Left ventricle myocardium inferior (tissue), 1 donor: ENCODE results near the gene HRK. TPM values are rescaled to one million over a fixed set of nuclear protein-coding genes. Genes with fewer than 3 reads are reported as not detected.

Experiments used
- DNase-seq: peaks from one replicate; pipeline ENCODE4 v3.0.0-alpha.2; 2020
- H3K27ac ChIP-seq: fragments of 200-600 bp; replicated peaks from 2 replicates; pipeline ENCODE4 v1.8.0; 2021
- H3K27me3 ChIP-seq: fragments of 200-600 bp; 2 replicates; pipeline ENCODE4 v1.8.0; 2021; ENCODE audit warnings: low read depth
- H3K36me3 ChIP-seq: fragments of 200-600 bp; 2 replicates; pipeline ENCODE4 v1.8.0; 2021
- H3K4me1 ChIP-seq: fragments of 200-600 bp; 2 replicates; pipeline ENCODE4 v1.8.0; 2021
- H3K4me3 ChIP-seq: fragments of 200-600 bp; 2 replicates; pipeline ENCODE4 v1.8.0; 2021; ENCODE audit warnings: mild to moderate bottlenecking, moderate library complexity
- H3K9me3 ChIP-seq: fragments of 200-600 bp; replicated peaks from 2 replicates; pipeline ENCODE4 v1.8.0; 2021
- intact Hi-C: fragments of 100-400 bp; cut with micrococcal nuclease; formaldehyde crosslinking; loops from one replicate; pipeline ENCODE4 v1.11.0; 2022
- total RNA-seq: library from RNA; stranded (reverse); fragmentation: NEBNext Ultra II Directional; extraction: Animal tissue kit (Norgen Biotek cat#: 25700); gene quantifications from one replicate; pipeline ENCODE4 v1.2.1, GENCODE V29; 2021
- TF ChIP-seq, protein P1 (sequence below): fragments of 200-600 bp; IDR thresholded peaks from 2 replicates; pipeline ENCODE4 v1.8.0; 2021; ENCODE audit warnings: antibody characterized with exemption, mild to moderate bottlenecking, borderline replicate concordance
- donor health status: DM: no; HTN: yes; CAD: no; lungs with severe emphysema.

Gene HRK
- total RNA-seq, 1 donor from 2014 or later = 0.77 TPM

DNA sequence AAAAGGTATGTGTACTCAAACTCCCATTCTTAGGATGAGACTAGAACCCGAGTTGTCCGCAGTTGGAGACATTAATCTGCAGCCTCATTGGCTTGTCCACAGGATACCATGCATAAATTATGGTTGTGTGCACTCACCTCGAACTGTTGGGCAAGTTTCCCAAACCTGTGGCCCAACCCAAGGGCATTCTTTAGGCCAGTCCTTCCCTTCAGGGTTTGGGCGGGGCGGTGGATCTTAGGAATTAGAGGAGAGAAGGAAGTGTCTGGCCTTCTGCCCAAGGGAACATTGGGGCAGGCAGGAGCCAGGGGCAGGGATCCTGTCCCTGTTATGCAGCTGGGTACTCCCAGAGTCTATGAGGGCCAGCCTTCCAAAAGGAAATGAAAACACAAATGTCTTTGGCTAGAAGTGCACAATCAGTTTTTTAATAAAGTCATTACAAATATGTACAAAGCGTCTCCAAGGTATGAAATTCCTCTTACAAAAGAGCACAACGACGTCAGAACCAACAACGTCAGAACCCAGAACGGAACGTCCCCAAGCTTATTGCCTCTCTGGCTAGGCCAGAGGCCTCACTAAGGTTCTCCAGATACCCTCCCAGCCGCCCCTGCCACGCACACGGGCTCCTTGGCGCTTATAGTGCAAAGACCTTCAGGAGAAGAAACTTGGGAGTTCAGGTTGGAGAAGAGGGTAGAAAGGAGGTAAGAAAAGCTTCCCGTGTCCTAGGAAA, 25.3 kb downstream of the HRK start:
- Histone ChIP-seq H3K27ac (no peak overlapping the region), H3K4me3 (no peak overlapping the region), H3K36me3 (no peaks in the 10 kb centered on the region), H3K27me3 (peaks cover 58% of the 10 kb centered on the region), H3K4me1 (peaks cover 9% of the 10 kb centered on the region), H3K9me3 (no peaks in the 10 kb centered on the region)
- intact Hi-C loops = no loop called here
- TF ChIP-seq, protein P1, sequence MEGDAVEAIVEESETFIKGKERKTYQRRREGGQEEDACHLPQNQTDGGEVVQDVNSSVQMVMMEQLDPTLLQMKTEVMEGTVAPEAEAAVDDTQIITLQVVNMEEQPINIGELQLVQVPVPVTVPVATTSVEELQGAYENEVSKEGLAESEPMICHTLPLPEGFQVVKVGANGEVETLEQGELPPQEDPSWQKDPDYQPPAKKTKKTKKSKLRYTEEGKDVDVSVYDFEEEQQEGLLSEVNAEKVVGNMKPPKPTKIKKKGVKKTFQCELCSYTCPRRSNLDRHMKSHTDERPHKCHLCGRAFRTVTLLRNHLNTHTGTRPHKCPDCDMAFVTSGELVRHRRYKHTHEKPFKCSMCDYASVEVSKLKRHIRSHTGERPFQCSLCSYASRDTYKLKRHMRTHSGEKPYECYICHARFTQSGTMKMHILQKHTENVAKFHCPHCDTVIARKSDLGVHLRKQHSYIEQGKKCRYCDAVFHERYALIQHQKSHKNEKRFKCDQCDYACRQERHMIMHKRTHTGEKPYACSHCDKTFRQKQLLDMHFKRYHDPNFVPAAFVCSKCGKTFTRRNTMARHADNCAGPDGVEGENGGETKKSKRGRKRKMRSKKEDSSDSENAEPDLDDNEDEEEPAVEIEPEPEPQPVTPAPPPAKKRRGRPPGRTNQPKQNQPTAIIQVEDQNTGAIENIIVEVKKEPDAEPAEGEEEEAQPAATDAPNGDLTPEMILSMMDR = no peak
- DNase-seq = no peak

GRCh38 chr12:116853507-116853906, 27.7 kb downstream of the HRK start:
- no peak overlapping the region for H3K4me3 ChIP-seq
- TF ChIP-seq, protein P1 = no peak
- H3K36me3 ChIP-seq = no peaks in the 10 kb centered on the region
- no peaks in the 10 kb centered on the region for H3K9me3 ChIP-seq
- intact Hi-C loops = no loop called here
- H3K27me3 ChIP-seq = peaks cover 58% of the 10 kb centered on the region
- H3K4me1 ChIP-seq = no peaks in the 10 kb centered on the region
- no peak for DNase-seq
- H3K27ac ChIP-seq = no peak overlapping the region

DNA sequence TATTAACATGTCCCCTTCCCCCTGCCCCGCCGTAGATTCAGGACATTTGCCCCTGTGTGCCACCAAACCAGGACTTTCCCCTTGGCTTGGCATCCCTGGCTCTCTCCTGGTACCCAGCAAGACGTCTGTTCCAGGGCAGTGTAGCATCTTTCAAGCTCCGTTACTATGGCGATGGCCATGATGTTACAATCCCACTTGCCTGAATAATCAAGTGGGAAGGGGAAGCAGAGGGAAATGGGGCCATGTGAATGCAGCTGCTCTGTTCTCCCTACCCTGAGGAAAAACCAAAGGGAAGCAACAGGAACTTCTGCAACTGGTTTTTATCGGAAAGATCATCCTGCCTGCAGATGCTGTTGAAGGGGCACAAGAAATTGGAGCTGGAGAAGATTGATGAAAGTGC, 28.9 kb downstream of the HRK start:
- no peaks in the 10 kb centered on the region for H3K36me3 ChIP-seq
- TF ChIP-seq, protein P1 = no peak
- H3K4me3 ChIP-seq = no peak overlapping the region
- no peaks in the 10 kb centered on the region for H3K9me3 ChIP-seq
- intact Hi-C loops = no loop called here
- H3K27me3 ChIP-seq = peaks cover 51% of the 10 kb centered on the region
- no peak overlapping the region for H3K27ac ChIP-seq
- DNase-seq = no peak
- no peaks in the 10 kb centered on the region for H3K4me1 ChIP-seq

DNA sequence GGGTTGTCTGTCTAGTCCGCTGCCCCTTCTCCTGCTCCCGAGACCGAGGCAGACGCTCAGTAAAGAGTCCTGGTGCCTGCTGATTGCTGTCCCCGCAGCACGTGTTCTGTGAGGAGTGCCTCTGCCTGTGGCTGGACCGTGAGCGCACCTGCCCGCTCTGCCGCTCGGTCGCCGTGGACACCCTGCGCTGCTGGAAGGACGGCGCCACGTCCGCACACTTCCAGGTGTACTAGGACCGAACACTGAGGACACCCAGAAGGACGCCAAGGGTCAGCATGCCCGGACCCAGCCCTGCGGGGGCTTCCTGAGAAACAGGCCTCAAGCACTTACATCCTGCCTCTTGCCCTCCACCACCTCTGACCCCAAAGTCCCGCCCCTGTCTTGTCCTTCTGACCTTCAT, 32.0 kb downstream of the HRK start:
- TF ChIP-seq, protein P1 = no peak
- intact Hi-C loops = no loop called here
- no peak for DNase-seq

GRCh38 chr12:116843085-116843484, 38.2 kb downstream of the HRK start:
- H3K9me3 ChIP-seq = no peaks in the 10 kb centered on the region
- no peak for DNase-seq
- TF ChIP-seq, protein P1 = no peak
- no peaks in the 10 kb centered on the region for H3K36me3 ChIP-seq
- H3K4me1 ChIP-seq = no peaks in the 10 kb centered on the region
- intact Hi-C loops = no loop called here
- no peaks in the 10 kb centered on the region for H3K27me3 ChIP-seq
- no peak overlapping the region for H3K27ac ChIP-seq
- no peak overlapping the region for H3K4me3 ChIP-seq

More for the DNA sequence above, 32.0 kb downstream of the HRK start:
- Histone ChIP-seq H3K27me3 (peaks cover 22% of the 10 kb centered on the region), H3K9me3 (no peaks in the 10 kb centered on the region), H3K36me3 (no peaks in the 10 kb centered on the region), H3K4me3 (no peak overlapping the region), H3K27ac (no peak overlapping the region), H3K4me1 (no peaks in the 10 kb centered on the region)
